ENCODE data around the gene STBD1. TPM values are rescaled to one million over a fixed set of nuclear protein-coding genes. Genes with fewer than 3 reads are reported as not detected.

The STBD1 gene
- total RNA-seq, 1 donor: 6.9 TPM

DNA sequence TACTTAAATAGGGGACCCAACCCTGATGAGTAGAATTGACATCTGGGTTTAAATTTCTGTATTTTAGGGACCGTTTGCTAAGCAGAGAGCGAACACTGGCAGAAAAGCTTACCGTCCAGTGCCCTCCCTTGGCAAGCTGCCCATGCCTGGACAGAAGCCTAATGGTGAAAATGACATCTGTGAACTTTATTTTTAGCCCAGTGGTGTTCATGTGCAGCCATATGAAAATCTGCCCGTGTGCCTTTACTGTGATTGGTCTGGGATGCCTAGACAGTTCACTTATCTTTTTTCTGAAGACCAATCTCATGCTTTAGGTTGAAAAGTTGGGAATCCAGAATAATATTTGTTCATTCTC lies 1.1 kb downstream of the STBD1 start:
- TF ChIP-seq, protein P1, sequence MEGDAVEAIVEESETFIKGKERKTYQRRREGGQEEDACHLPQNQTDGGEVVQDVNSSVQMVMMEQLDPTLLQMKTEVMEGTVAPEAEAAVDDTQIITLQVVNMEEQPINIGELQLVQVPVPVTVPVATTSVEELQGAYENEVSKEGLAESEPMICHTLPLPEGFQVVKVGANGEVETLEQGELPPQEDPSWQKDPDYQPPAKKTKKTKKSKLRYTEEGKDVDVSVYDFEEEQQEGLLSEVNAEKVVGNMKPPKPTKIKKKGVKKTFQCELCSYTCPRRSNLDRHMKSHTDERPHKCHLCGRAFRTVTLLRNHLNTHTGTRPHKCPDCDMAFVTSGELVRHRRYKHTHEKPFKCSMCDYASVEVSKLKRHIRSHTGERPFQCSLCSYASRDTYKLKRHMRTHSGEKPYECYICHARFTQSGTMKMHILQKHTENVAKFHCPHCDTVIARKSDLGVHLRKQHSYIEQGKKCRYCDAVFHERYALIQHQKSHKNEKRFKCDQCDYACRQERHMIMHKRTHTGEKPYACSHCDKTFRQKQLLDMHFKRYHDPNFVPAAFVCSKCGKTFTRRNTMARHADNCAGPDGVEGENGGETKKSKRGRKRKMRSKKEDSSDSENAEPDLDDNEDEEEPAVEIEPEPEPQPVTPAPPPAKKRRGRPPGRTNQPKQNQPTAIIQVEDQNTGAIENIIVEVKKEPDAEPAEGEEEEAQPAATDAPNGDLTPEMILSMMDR (IDR thresholded peaks at IDR 0.05; ENCODE audit: insufficient read depth, low read depth, low read length): no peak
- no peak for DNase-seq (ENCODE audit: low read depth)
- H3K4me3 ChIP-seq (ENCODE audit: low read depth, low read length): peak overlapping the region; percentile 66

DNA sequence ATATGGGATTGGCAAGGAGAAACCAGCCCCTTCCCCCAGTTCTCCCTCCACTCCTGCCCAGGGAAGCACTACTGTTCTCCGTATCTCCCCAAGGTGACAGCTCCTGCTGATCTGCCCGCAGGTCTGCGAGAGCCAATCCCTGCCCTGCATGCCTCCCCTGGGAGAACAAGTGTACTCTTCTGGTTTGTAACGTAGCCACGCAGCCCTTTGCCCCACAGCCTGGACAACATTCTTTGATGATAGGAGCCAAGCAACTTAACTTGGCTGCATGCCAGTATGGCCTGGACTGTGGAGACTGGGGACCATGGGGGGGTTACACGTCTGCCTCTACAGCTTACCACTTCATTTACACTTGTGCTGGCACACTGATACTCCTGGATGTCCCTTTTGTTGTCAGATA lies 2.0 kb downstream of the STBD1 start:
- DNase-seq (ENCODE audit: low read depth): no peak
- no peak overlapping the region for H3K4me3 ChIP-seq (ENCODE audit: low read depth, low read length)
- TF ChIP-seq, protein P1 (IDR thresholded peaks at IDR 0.05; ENCODE audit: insufficient read depth, low read depth, low read length): no peak

DNA sequence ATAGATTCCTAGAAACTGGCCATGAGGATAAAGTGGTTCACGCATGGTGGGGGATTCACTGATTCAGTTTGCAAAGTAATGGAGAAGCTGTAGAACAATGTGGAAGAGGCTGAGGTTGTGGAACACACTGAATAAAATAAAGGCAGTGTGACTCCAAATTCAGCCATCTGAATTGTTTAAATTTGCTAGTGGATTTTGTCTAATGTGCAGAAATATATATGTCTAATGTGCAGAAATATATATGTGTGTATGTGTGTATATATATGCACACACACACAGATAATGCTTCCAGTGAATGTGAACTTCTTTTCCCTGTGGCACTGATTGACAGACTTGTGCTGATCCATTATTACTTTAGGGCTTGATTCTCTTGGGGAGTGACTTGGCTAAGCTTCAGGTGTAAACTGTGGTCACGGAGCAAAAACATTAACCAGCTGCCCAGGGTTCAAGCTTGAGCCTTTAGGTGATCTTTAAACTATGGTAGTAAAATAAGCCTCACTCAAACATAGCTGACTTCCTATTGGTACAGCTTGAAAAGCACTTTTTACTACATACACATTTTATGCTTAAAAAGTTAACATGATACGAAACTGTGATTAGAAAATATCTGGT lies 3.5 kb downstream of the STBD1 start:
- no peak overlapping the region for H3K4me3 ChIP-seq (ENCODE audit: low read depth, low read length)
- TF ChIP-seq, protein P1 (IDR thresholded peaks at IDR 0.05; ENCODE audit: insufficient read depth, low read depth, low read length): no peak
- no peak for DNase-seq (ENCODE audit: low read depth)

DNA sequence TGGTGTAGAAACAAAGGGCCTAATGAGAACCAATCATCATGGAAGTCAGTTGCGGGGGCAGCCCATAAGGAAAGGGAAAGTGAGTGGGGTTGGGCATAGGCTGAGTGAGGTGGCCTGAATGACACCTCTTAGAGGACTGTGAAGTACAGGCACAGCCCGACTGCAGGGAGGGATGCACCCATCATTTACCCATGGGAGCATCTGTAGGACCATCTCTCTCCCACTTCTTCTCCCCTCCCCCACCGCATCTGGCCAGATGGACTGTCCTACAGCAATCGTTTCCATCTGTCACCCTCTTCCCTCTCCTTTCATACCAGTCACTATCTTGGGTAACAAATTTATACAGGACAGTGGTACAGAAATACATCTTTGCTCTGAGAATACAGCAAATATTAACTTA lies 4.2 kb downstream of the STBD1 start:
- TF ChIP-seq, protein P1 (IDR thresholded peaks at IDR 0.05; ENCODE audit: insufficient read depth, low read depth, low read length): no peak
- no peak overlapping the region for H3K4me3 ChIP-seq (ENCODE audit: low read depth, low read length)
- no peak for DNase-seq (ENCODE audit: low read depth)

DNA sequence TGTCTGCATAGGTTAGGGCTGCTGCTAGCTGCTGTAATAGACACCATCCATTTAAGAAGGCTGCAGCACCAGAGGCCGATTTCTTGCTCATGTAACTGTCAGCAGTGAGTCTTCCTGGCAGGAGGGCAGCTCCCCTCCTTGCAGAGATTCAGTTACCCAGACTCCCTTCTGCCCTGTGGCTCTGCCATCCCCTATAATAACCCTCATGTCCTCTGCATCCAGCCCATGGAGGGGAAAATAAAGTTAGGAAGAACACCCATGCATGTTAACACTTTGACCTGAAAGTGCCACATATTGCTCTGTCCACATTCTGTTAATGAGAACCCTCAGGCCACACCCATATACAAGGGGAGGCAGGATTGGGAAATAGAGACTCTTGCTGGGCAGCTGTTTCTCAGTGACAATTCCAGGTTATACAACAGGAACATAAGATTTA lies 5.4 kb downstream of the STBD1 start:
- TF ChIP-seq, protein P1 (IDR thresholded peaks at IDR 0.05; ENCODE audit: insufficient read depth, low read depth, low read length): no peak
- no peak for DNase-seq (ENCODE audit: low read depth)
- no peak overlapping the region for H3K4me3 ChIP-seq (ENCODE audit: low read depth, low read length)

DNA sequence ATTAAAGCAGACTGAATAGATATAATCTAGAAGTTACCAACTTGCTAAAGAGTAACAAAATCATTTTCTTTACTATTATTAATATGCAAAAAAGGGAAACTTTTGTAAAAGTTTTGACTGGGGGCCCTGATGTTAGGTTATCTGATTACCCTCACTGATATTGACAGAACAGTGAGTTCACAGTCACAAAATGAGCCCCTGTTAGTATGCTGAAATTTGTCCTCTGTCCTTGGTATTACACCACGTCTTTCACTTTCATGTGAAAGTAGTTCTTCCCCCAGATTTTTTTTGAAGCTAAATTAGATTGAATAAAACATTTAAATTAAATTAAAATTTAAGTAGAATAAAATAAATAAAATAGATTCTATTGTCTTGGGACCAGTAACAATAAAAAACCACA lies 5.9 kb downstream of the STBD1 start:
- TF ChIP-seq, protein P1 (IDR thresholded peaks at IDR 0.05; ENCODE audit: insufficient read depth, low read depth, low read length): no peak
- no peak for DNase-seq (ENCODE audit: low read depth)

DNA sequence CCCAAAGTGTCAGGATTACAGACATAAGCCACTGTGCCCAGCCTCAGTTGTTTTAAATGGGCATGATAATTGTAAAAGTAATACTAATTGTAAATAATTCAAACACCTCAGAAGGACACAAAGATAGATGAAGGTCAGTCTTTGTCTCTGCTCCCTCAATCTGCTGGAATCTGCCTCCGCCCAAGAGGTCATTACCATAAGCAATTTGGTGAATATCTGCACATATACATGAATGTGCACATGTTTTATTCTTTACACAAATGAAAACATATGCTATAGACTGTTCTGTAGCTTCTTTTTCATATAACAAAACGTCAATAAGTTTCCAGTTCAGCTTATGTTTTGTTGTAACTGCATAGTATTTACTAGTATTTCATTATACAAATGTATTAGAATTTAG lies 7.0 kb downstream of the STBD1 start:
- TF ChIP-seq, protein P1 (IDR thresholded peaks at IDR 0.05; ENCODE audit: insufficient read depth, low read depth, low read length): no peak
- DNase-seq (ENCODE audit: low read depth): no peak
- H3K4me3 ChIP-seq (ENCODE audit: low read depth, low read length): no peak overlapping the region

More for the DNA sequence above, 5.9 kb downstream of the STBD1 start:
- H3K4me3 ChIP-seq (ENCODE audit: low read depth, low read length): no peak overlapping the region
